Myometrial cell (primary cell): ENCODE measurements around the gene FCSK. TPM values are rescaled to one million over a fixed set of nuclear protein-coding genes. Genes with fewer than 3 reads are reported as not detected.

Experiments
- total RNA-seq: library from RNA; depleted of rRNA; stranded (reverse); fragments of >200 nt; gene quantifications from 2 replicates; pipeline ENCODE4 v1.2.3, GENCODE V29; 2015

Gene FCSK
- total RNA-seq = 10.1 and 25.9 TPM in 2 replicates

GRCh38 chr16:70454222-70455034, at the start of gene FCSK:
TSS of gene FCSK (plus strand) at chr16:70454595. CDS start at chr16:70463191, 8,596 bp downstream.

GRCh38 chr16:70438969-70439862, 15.2 kb upstream of the FCSK start, which contains the start of gene ST3GAL2:
TSS of gene ST3GAL2 (minus strand) at chr16:70439100. CDS start at chr16:70398530, 40,570 bp downstream.

GRCh38 chr16:70523076-70523742, 68.8 kb downstream of the FCSK start, which contains the start of gene COG4:
TSS of gene COG4 (minus strand) at chr16:70523554. CDS start at chr16:70523543, 11 bp downstream.

GRCh38 chr16:70523743-70524398, 69.5 kb downstream of the FCSK start, which contains the start of gene SF3B3:
TSS of gene SF3B3 (plus strand) at chr16:70523816. CDS start at chr16:70526657, 2,841 bp downstream.

Other genes with a start within 250 kb of the FCSK start
- 15.6 and 20.2 TPM in 2 replicates for gene EXOSC6, start 202.7 kb upstream of the FCSK start, total RNA-seq
- gene AARS1, start 165.1 kb upstream of the FCSK start, total RNA-seq = 188 and 207 TPM in 2 replicates
- gene DDX19B, start 155.4 kb upstream of the FCSK start, total RNA-seq = 41.3 and 53.6 TPM in 2 replicates
- 31.1 and 35.4 TPM in 2 replicates for gene DDX19A, start 107.7 kb upstream of the FCSK start, total RNA-seq
- gene ST3GAL2, start 15.5 kb upstream of the FCSK start, total RNA-seq = 31.2 and 32.3 TPM in 2 replicates
- 68.6 and 82.4 TPM in 2 replicates for gene COG4, start 69.0 kb downstream of the FCSK start, total RNA-seq
- 163 and 212 TPM in 2 replicates for gene SF3B3, start 69.2 kb downstream of the FCSK start, total RNA-seq
- 0.89 and 2.3 TPM in 2 replicates for gene IL34, start 192.0 kb downstream of the FCSK start, total RNA-seq
- gene MTSS2, start 231.5 kb downstream of the FCSK start, total RNA-seq = 44.4 and 58.8 TPM in 2 replicates